Panc1 (cell line): Measurements from ENCODE around the gene PAFAH1B2.

Source experiments
- CTCF ChIP-seq: fragments of 450-650 bp; IDR thresholded peaks from 2 replicates; pipeline ENCODE4 v1.5.1; 2017; ENCODE audit warnings: mild to moderate bottlenecking
- POLR2AphosphoS5 ChIP-seq: IDR thresholded peaks from 2 replicates; pipeline ENCODE4 v1.6.1; 2012; ENCODE audit warnings: mild to moderate bottlenecking, low read depth, low read length, moderate library complexity
- SIN3A ChIP-seq: IDR thresholded peaks from 2 replicates; pipeline ENCODE4 v1.6.1; 2012; ENCODE audit warnings: low read depth, mild to moderate bottlenecking, low read length, moderate library complexity, borderline replicate concordance; ENCODE audit not compliant: insufficient read depth
- TCF7L2 ChIP-seq: IDR thresholded peaks from 2 replicates; pipeline ENCODE4 v1.6.1; 2011; ENCODE audit warnings: mild to moderate bottlenecking, low read depth, low read length, inconsistent platforms

DNA sequence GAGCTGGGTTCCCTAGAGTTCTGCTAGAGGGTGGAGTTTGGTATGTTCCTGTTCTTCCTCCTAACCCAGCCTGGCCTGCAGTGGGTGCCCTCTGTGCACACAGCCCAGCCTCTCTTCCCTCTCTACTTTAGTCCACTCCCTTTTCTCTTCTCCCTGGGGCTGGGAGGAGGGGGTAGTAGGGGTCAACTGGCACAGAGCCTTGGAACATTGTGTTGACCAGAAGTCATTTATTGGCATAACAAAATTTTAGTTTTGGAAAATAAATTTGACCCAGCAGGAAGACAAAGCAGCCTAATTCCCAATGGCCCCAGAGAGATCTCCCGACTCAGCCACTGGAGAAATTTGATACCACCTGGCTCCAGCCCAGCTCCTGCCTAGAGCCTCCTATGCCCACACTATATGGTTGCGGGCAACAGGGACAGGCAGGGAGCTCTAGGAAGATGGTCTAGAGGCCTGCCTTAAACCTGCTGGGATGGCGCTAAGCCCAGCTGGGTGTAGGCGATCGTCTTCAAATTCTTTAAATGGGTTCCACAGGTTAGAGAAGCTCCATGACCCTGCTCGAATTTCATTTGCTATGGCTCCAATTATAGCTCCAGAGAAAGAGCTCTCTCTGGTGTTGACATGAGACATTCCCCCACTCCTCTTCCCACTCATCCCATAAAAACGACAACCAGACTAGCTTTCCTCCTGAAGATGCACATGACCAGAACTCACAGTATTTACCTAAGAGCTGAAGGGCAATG lies 77.9 kb downstream of the PAFAH1B2 start:
- TF ChIP-seq POLR2AphosphoS5: no peak
- TF ChIP-seq CTCF: no peak
- TF ChIP-seq TCF7L2: no peak
- no peak for TF ChIP-seq SIN3A
